NT2/D1 (cell line): ENCODE measurements around the gene NR3C2.

ENCODE experiments used
- SUZ12 ChIP-seq: IDR thresholded peaks from 2 replicates; pipeline ENCODE4 v1.6.1; 2011; ENCODE audit not compliant: insufficient read length, insufficient read depth; ENCODE audit errors: extremely low read depth
- YY1 ChIP-seq: IDR thresholded peaks from 2 replicates; pipeline ENCODE4 v1.6.1; 2011; ENCODE audit not compliant: insufficient read length, insufficient read depth
- ZNF274 ChIP-seq: IDR thresholded peaks from 2 replicates; pipeline ENCODE4 v1.6.1; 2011; ENCODE audit warnings: mild to moderate bottlenecking, low read depth, low read length

GRCh38 chr4:148054275-148054674 lies 387.9 kb downstream of the NR3C2 start:
- no peak for TF ChIP-seq YY1
- TF ChIP-seq ZNF274 = no peak
- no peak for TF ChIP-seq SUZ12
